Breast epithelium (tissue), 3 donors: ENCODE data around the gene MXRA8.

Experiments
- CTCF ChIP-seq, 3 donors: fragments of 450-650 bp; IDR thresholded peaks; one replicate each; pipeline ENCODE4 v1.5.1; 2016 to 2017; ENCODE audit warnings: antibody characterized with exemption in 3 of 3, mild to moderate bottlenecking in 3 of 3, moderate library complexity in 3 of 3
- POLR2A ChIP-seq: fragments of 450-650 bp; IDR thresholded peaks from one replicate; pipeline ENCODE4 v1.6.1; 2016; ENCODE audit warnings: antibody characterized with exemption, mild to moderate bottlenecking, moderate library complexity

GRCh38 chr1:1359664-1360468 lies 1.5 kb upstream of the MXRA8 start:
- no peak for TF ChIP-seq CTCF (IDR thresholded peaks at IDR 0.05)
- no peak for TF ChIP-seq POLR2A
